ENCODE results near the gene RABIF.
"Not testable (repeated sequence)": the region's sequence is repeated elsewhere in the genome, so short reads cannot be mapped to it uniquely, and the experiment has no call there.

The RABIF gene

GRCh38 chr1:202836623-202837403, 52.1 kb downstream of the RABIF start:
- H3K4me1 ChIP-seq: no peaks in the 10 kb centered on the region
- no peak for DNase-seq (ENCODE audit: low spot score in 2 of 2)
- peaks cover 3% of the 10 kb centered on the region; the same call in 1 of the 2 replicates for H3K27me3 ChIP-seq (ENCODE audit: low read depth)
- no peaks in the 10 kb centered on the region for H3K9me3 ChIP-seq
- no peaks in the 10 kb centered on the region for H3K36me3 ChIP-seq (replicated peaks)
- in situ Hi-C loops (cut with MboI; ENCODE audit: low sequenced_read_pairs): no loop called here
- H3K4me3 ChIP-seq: no peak overlapping the region

GRCh38 chr1:202835548-202836072, 53.3 kb downstream of the RABIF start:
- no peaks in the 10 kb centered on the region for H3K36me3 ChIP-seq (replicated peaks)
- H3K27me3 ChIP-seq (ENCODE audit: low read depth): peaks cover 3% of the 10 kb centered on the region; the same call in 1 of the 2 replicates
- H3K4me3 ChIP-seq: no peak overlapping the region
- in situ Hi-C loops (cut with MboI; ENCODE audit: low sequenced_read_pairs): no loop called here
- no peaks in the 10 kb centered on the region for H3K4me1 ChIP-seq
- H3K9me3 ChIP-seq: no peaks in the 10 kb centered on the region
- DNase-seq (ENCODE audit: low spot score in 2 of 2): no peak

- H3K9me3 ChIP-seq: no peaks in the 10 kb centered on the region
- no peak overlapping the region for H3K4me3 ChIP-seq
- no peaks in the 10 kb centered on the region for H3K4me1 ChIP-seq
- peaks cover 3% of the 10 kb centered on the region; the same call in 1 of the 2 replicates for H3K27me3 ChIP-seq (ENCODE audit: low read depth)
- in situ Hi-C loops (cut with MboI; ENCODE audit: low sequenced_read_pairs): no loop called here
- no peaks in the 10 kb centered on the region for H3K36me3 ChIP-seq (replicated peaks)
- DNase-seq (ENCODE audit: low spot score in 2 of 2): no peak
These were observed 54.0 kb downstream of the RABIF start for GRCh38 chr1:202834771-202835547.

- Histone ChIP-seq H3K27me3 (ENCODE audit: low read depth) (peaks cover 3% of the 10 kb centered on the region; the same call in 1 of the 2 replicates), H3K4me1 (no peaks in the 10 kb centered on the region), H3K9me3 (no peaks in the 10 kb centered on the region), H3K4me3 (no peak overlapping the region), H3K36me3 (replicated peaks) (no peaks in the 10 kb centered on the region)
- in situ Hi-C loops (cut with MboI; ENCODE audit: low sequenced_read_pairs): no loop called here
- no peak for DNase-seq (ENCODE audit: low spot score in 2 of 2)
These were observed 57.0 kb downstream of the RABIF start for GRCh38 chr1:202831906-202832305.

- in situ Hi-C loops (cut with MboI; ENCODE audit: low sequenced_read_pairs); H3K4me1 ChIP-seq; DNase-seq (ENCODE audit: low spot score in 2 of 2); H3K27me3 ChIP-seq (ENCODE audit: low read depth); H3K36me3 ChIP-seq (replicated peaks); H3K9me3 ChIP-seq; H3K4me3 ChIP-seq: not testable (repeated sequence)
These were observed 59.7 kb downstream of the RABIF start for GRCh38 chr1:202829223-202829622.

Data from HAP-1 (cell line).